ENCODE measurements around the gene AHCY.
A peak's percentile ranks its signal among the peaks of the same experiment; 100 is the strongest.

Gene AHCY

GRCh38 chr20:34315236-34315635 lies 12.1 kb upstream of the AHCY start:
- TF ChIP-seq CTCF (IDR thresholded peaks at IDR 0.05; ENCODE audit: borderline replicate concordance, insufficient read depth, low read depth, low read length) = no peak

GRCh38 chr20:34312544-34313217 lies 9.5 kb upstream of the AHCY start:
- TF ChIP-seq CTCF (IDR thresholded peaks at IDR 0.05; ENCODE audit: borderline replicate concordance, insufficient read depth, low read depth, low read length) = peak; percentile 100
- no peak overlapping the region for H3K4me3 ChIP-seq (ENCODE audit: low read depth, low read length)

More at GRCh38 chr20:34315236-34315635, 12.1 kb upstream of the AHCY start:
- H3K4me3 ChIP-seq (ENCODE audit: low read depth, low read length) = no peak overlapping the region

- TF ChIP-seq CTCF (IDR thresholded peaks at IDR 0.05; ENCODE audit: borderline replicate concordance, insufficient read depth, low read depth, low read length) = no peak
- no peak overlapping the region for H3K4me3 ChIP-seq (ENCODE audit: low read depth, low read length)
Measured at GRCh38 chr20:34312024-34312460, 8.9 kb upstream of the AHCY start.

GRCh38 chr20:34311118-34312023 lies 8.2 kb upstream of the AHCY start:
- H3K4me3 ChIP-seq (ENCODE audit: low read depth, low read length) = no peak overlapping the region
- TF ChIP-seq CTCF (IDR thresholded peaks at IDR 0.05; ENCODE audit: borderline replicate concordance, insufficient read depth, low read depth, low read length) = 0 out of 2 replicates have a peak, but pooled peaks have one; percentile 9

- H3K4me3 ChIP-seq (ENCODE audit: low read depth, low read length) = no peak overlapping the region
- no peak for TF ChIP-seq CTCF (IDR thresholded peaks at IDR 0.05; ENCODE audit: borderline replicate concordance, insufficient read depth, low read depth, low read length)
Measured at GRCh38 chr20:34310481-34311117, 7.4 kb upstream of the AHCY start.

GRCh38 chr20:34309691-34310090 lies 6.5 kb upstream of the AHCY start:
- no peak overlapping the region for H3K4me3 ChIP-seq (ENCODE audit: low read depth, low read length)
- TF ChIP-seq CTCF (IDR thresholded peaks at IDR 0.05; ENCODE audit: borderline replicate concordance, insufficient read depth, low read depth, low read length) = no peak

All from GM12875 (cell line).